SU-DHL-6 (cell line): ENCODE measurements around the gene SRSF9.
A peak's percentile ranks its signal among the peaks of the same experiment; 100 is the strongest.

Experiments
- H2AFZ ChIP-seq: fragments of 200-600 bp; sonication (generic); 2 replicates; pipeline ENCODE4 v1.6.1; 2014; ENCODE audit warnings: low read depth, mild to moderate bottlenecking, moderate library complexity, mixed read lengths, antibody characterized with exemption, low read length; ENCODE audit not compliant: severe bottlenecking
- H3F3A ChIP-seq: fragments of 200-600 bp; shearing (Covaris generic); 2 replicates; pipeline ENCODE4 v1.6.0; 2016; ENCODE audit warnings: antibody characterized with exemption, mild to moderate bottlenecking; ENCODE audit not compliant: insufficient read depth
- H3K27ac ChIP-seq: fragments of 200-600 bp; sonication (generic); 2 replicates; pipeline ENCODE4 v1.5.1; 2016; ENCODE audit warnings: low read depth, mild to moderate bottlenecking, low read length, moderate library complexity, mixed read lengths
- H3K27me3 ChIP-seq: fragments of 200-600 bp; sonication (generic), shearing (Covaris generic); 2 replicates; pipeline ENCODE4 v1.6.0; 2014; ENCODE audit warnings: mild to moderate bottlenecking, low read length
- H3K36me3 ChIP-seq: fragments of 200-600 bp; sonication (generic); 2 replicates; pipeline ENCODE4 v1.6.1; 2014; ENCODE audit warnings: mild to moderate bottlenecking, low read length, mixed read lengths
- H3K4me2 ChIP-seq: fragments of 300-600, 200-600 bp; shearing (Covaris generic), sonication (generic); 2 replicates; pipeline ENCODE4 v1.6.0; 2014; ENCODE audit warnings: low read length, low read depth, mild to moderate bottlenecking; ENCODE audit not compliant: poor library complexity, severe bottlenecking
- H3K4me3 ChIP-seq: fragments of 200-600 bp; sonication (generic); 2 replicates; pipeline ENCODE4 v1.5.1; 2014; ENCODE audit warnings: antibody characterized with exemption, low read length, mild to moderate bottlenecking, mixed read lengths; ENCODE audit not compliant: insufficient read depth, poor library complexity, severe bottlenecking
- H3K79me2 ChIP-seq: fragments of 200-600 bp; sonication (generic); 2 replicates; pipeline ENCODE4 v1.6.1; 2014; ENCODE audit warnings: mild to moderate bottlenecking, low read length, moderate library complexity; ENCODE audit not compliant: insufficient read depth
- H3K9ac ChIP-seq: fragments of 200-600 bp; sonication (generic); 2 replicates; pipeline ENCODE4 v1.7.0; 2014; ENCODE audit warnings: mild to moderate bottlenecking, low read length
- H3K9me2 ChIP-seq: fragments of 200-600 bp; sonication (generic); replicated peaks from 2 replicates; pipeline ENCODE4 v1.6.1; 2014; ENCODE audit warnings: low read length; ENCODE audit not compliant: insufficient read depth
- H3K9me3 ChIP-seq: fragments of 200-600 bp; sonication (generic); 2 replicates; pipeline ENCODE4 v1.6.1; 2014; ENCODE audit warnings: low read length, mixed read lengths; ENCODE audit not compliant: insufficient read depth
- H4K20me1 ChIP-seq: fragments of 200-600 bp; sonication (generic); 2 replicates; pipeline ENCODE4 v1.6.1; 2014; ENCODE audit warnings: low read depth, mild to moderate bottlenecking, antibody characterized with exemption, low read length, moderate library complexity, mixed read lengths
- CTCF ChIP-seq: fragments of 200-600 bp; sonication (generic); IDR thresholded peaks from one replicate; pipeline ENCODE4 v1.5.1; 2017; ENCODE audit warnings: antibody characterized with exemption, mild to moderate bottlenecking, low read length, moderate library complexity; ENCODE audit not compliant: insufficient read depth, poor library complexity, severe bottlenecking
- EZH2phosphoT487 ChIP-seq: fragments of 200-600 bp; sonication (generic), shearing (Covaris generic); conservative IDR thresholded peaks from 2 replicates; pipeline ENCODE4 v1.6.1; 2018; ENCODE audit warnings: mild to moderate bottlenecking, antibody characterized with exemption, low read length, moderate library complexity, mixed read lengths

Gene SRSF9

GRCh38 chr12:120474616-120474960 is 5.0 kb upstream of the SRSF9 start:
- H3K27ac ChIP-seq: no peak overlapping the region
- H3K9ac ChIP-seq: no peak overlapping the region
- no peaks in the 10 kb centered on the region for H4K20me1 ChIP-seq
- no peak for TF ChIP-seq EZH2phosphoT487
- TF ChIP-seq CTCF: no peak
- H3K79me2 ChIP-seq: peaks cover 12% of the 10 kb centered on the region; the same call in 1 of the 2 replicates
- H3K4me2 ChIP-seq: no peak overlapping the region
- H3K9me2 ChIP-seq: no peaks in the 10 kb centered on the region
- H3K4me3 ChIP-seq: no peak overlapping the region
- H3K27me3 ChIP-seq: no peaks in the 10 kb centered on the region
- peaks cover 2% of the 10 kb centered on the region; the same call in 1 of the 2 replicates for H3K36me3 ChIP-seq
- peaks cover 7% of the 10 kb centered on the region; the same call in 1 of the 2 replicates for H3F3A ChIP-seq
- no peaks in the 10 kb centered on the region for H3K9me3 ChIP-seq
- H2AFZ ChIP-seq: no peak overlapping the region

- H3K4me3 ChIP-seq: no peak overlapping the region
- H3K27ac ChIP-seq: no peak overlapping the region
- no peaks in the 10 kb centered on the region for H4K20me1 ChIP-seq
- peaks cover 2% of the 10 kb centered on the region; the same call in 1 of the 2 replicates for H3K36me3 ChIP-seq
- peaks cover 16% of the 10 kb centered on the region for H3K79me2 ChIP-seq
- H3F3A ChIP-seq: peaks cover 7% of the 10 kb centered on the region; the same call in 1 of the 2 replicates
- H2AFZ ChIP-seq: no peak overlapping the region
- no peak overlapping the region for H3K9ac ChIP-seq
- no peaks in the 10 kb centered on the region for H3K9me3 ChIP-seq
- no peaks in the 10 kb centered on the region for H3K27me3 ChIP-seq
- no peak for TF ChIP-seq EZH2phosphoT487
- TF ChIP-seq CTCF: no peak
- no peaks in the 10 kb centered on the region for H3K9me2 ChIP-seq
- H3K4me2 ChIP-seq: no peak overlapping the region
These were observed 4.5 kb upstream of the SRSF9 start for GRCh38 chr12:120473807-120474615.

- H3K36me3 ChIP-seq: peaks cover 2% of the 10 kb centered on the region; the same call in 1 of the 2 replicates
- H3F3A ChIP-seq: peaks cover 11% of the 10 kb centered on the region; the same call in 1 of the 2 replicates
- H3K4me2 ChIP-seq: peak overlapping the region; percentile 66
- no peaks in the 10 kb centered on the region for H3K27me3 ChIP-seq
- no peaks in the 10 kb centered on the region for H3K9me2 ChIP-seq
- no peak overlapping the region for H3K27ac ChIP-seq
- H4K20me1 ChIP-seq: peaks cover 12% of the 10 kb centered on the region
- H3K9ac ChIP-seq: no peak overlapping the region
- no peak overlapping the region for H2AFZ ChIP-seq
- no peak overlapping the region for H3K4me3 ChIP-seq
- TF ChIP-seq EZH2phosphoT487: no peak
- TF ChIP-seq CTCF: no peak
- H3K79me2 ChIP-seq: peaks cover 30% of the 10 kb centered on the region
- H3K9me3 ChIP-seq: no peaks in the 10 kb centered on the region
These were observed 3.0 kb upstream of the SRSF9 start for GRCh38 chr12:120472521-120472920.
